Effector memory CD4-positive, alpha-beta T cell (primary cell): ENCODE measurements around the gene GEMIN8.

Source experiments
- DNase-seq, 3 donors: peaks; one replicate each; pipeline ENCODE4 v3.0.0-alpha.2; 2020
- H3K27ac ChIP-seq: 2 replicates; pipeline ENCODE4 v1.7.0; 2013; ENCODE audit warnings: mild to moderate bottlenecking, low read length, moderate library complexity; ENCODE audit not compliant: insufficient read depth, poor library complexity, severe bottlenecking
- H3K27me3 ChIP-seq: replicated peaks from 2 replicates; pipeline ENCODE4 v1.7.0; 2013; ENCODE audit warnings: mild to moderate bottlenecking, low read length; ENCODE audit not compliant: insufficient read depth, control insufficient read depth, poor library complexity, severe bottlenecking
- H3K36me3 ChIP-seq: 2 replicates; pipeline ENCODE4 v1.7.0; 2013; ENCODE audit warnings: mild to moderate bottlenecking, low read length, moderate library complexity; ENCODE audit not compliant: control insufficient read depth, insufficient read depth
- H3K4me1 ChIP-seq: 2 replicates; pipeline ENCODE4 v1.7.0; 2013; ENCODE audit warnings: low read length, mild to moderate bottlenecking; ENCODE audit not compliant: control insufficient read depth, insufficient read depth, poor library complexity, severe bottlenecking
- H3K4me3 ChIP-seq: 2 replicates; pipeline ENCODE4 v1.7.0; 2013; ENCODE audit warnings: low read length, low read depth, mild to moderate bottlenecking; ENCODE audit not compliant: insufficient read depth, poor library complexity, severe bottlenecking
- H3K9me3 ChIP-seq: 2 replicates; pipeline ENCODE4 v1.7.0; 2013; ENCODE audit warnings: mild to moderate bottlenecking, low read length, moderate library complexity; ENCODE audit not compliant: control insufficient read depth

The GEMIN8 gene

DNA sequence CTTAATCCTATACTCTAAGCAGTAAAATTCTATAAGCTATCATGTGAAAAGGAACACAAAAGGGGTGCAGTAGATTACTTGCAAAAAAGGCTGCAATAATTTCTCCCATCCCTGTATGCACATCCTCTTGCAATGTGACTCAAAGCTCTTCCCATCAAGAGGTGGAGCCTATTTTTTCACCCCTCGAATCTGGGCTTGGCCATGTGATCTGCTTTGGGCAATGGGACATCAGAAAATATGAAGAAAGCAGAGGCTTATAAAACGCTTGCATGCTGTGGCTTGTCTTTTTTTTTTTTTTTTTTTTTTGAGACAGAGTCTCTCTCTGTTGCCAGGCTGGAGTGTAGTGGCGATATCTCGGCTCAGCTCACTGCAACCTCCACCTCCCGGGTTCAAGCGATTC, 33.0 kb downstream of the GEMIN8 start:
- no peaks in the 10 kb centered on the region for H3K27me3 ChIP-seq
- no peaks in the 10 kb centered on the region for H3K4me1 ChIP-seq
- no peak overlapping the region for H3K4me3 ChIP-seq
- H3K36me3 ChIP-seq = no peaks in the 10 kb centered on the region
- no peak for DNase-seq
- no peaks in the 10 kb centered on the region for H3K9me3 ChIP-seq
- H3K27ac ChIP-seq = no peak overlapping the region

DNA sequence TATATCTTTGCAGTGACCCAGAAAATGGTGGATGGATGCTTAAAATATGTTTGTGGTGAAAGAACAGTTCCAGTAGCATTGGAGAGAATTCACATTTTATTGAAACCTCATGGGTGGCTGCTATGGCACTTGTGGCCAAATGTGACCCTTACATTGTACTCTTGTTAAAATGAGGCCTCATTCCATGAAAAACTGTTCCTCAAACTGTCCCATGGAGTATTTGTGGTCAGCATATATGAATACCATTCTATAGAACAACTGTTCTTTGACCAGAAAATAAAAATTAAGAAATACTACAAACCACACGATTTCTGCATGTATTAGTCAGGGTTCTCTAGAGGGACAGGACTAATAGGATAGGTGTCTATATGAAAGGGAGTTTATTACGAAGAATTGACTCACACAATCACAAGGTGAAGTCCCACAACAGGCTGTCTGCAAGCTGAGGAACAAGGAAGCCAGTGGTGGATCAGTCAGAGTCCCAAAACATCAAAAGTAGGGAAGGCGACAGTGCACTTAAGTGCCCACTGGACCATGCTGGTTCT, 35.1 kb downstream of the GEMIN8 start:
- no peak overlapping the region for H3K27ac ChIP-seq
- no peaks in the 10 kb centered on the region for H3K4me1 ChIP-seq
- H3K36me3 ChIP-seq = no peaks in the 10 kb centered on the region
- no peak overlapping the region for H3K4me3 ChIP-seq
- no peaks in the 10 kb centered on the region for H3K27me3 ChIP-seq
- no peaks in the 10 kb centered on the region for H3K9me3 ChIP-seq
- DNase-seq = no peak

- no peaks in the 10 kb centered on the region for H3K27me3 ChIP-seq
- H3K9me3 ChIP-seq = no peaks in the 10 kb centered on the region
- H3K4me3 ChIP-seq = no peak overlapping the region
- no peaks in the 10 kb centered on the region for H3K36me3 ChIP-seq
- no peak overlapping the region for H3K27ac ChIP-seq
- H3K4me1 ChIP-seq = no peaks in the 10 kb centered on the region
- no peak for DNase-seq
Observed at GRCh38 chrX:13994104-13994503, 35.6 kb downstream of the GEMIN8 start.

DNA sequence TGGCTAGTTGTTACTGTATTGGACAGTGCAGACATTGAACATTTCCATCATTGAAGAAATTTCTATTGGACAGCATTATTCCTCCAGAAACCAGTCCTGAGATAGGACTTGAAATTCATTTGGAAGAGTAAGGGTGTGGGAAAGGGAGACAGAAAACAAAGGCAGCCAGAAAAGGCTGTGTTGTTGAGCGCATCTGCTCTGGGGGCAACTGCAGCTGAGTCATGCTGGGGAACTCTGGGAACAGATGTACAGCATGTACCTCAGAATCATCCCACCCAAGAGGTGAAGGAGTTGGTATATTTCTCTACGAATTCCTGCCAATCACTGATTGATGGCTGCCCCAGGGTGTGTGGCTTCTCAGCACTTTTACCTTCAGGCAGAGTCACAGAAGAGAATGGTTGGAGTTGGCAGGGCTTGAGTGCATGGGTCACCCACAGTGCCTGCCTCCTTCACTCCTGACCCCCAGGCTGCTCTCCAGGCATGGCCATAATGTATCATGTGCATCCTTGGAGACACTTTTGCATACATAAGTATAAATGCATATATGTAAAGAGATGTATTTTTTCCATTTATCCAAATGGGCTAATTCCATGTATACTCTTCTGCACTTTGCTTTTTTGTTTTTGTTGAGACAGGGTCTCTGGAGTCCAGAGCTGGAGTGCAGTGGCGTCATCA, 39.4 kb downstream of the GEMIN8 start:
- H3K4me3 ChIP-seq = no peak overlapping the region

GRCh38 chrX:13985697-13986435, 43.8 kb downstream of the GEMIN8 start:
- H3K27me3 ChIP-seq = no peaks in the 10 kb centered on the region
- H3K9me3 ChIP-seq = no peaks in the 10 kb centered on the region
- no peak overlapping the region for H3K27ac ChIP-seq
- no peaks in the 10 kb centered on the region for H3K4me1 ChIP-seq
- no peaks in the 10 kb centered on the region for H3K36me3 ChIP-seq
- no peak for DNase-seq
- no peak overlapping the region for H3K4me3 ChIP-seq

More for the DNA sequence above, 39.4 kb downstream of the GEMIN8 start:
- Histone ChIP-seq H3K27me3 (no peaks in the 10 kb centered on the region), H3K4me1 (no peaks in the 10 kb centered on the region), H3K27ac (no peak overlapping the region), H3K9me3 (no peaks in the 10 kb centered on the region), H3K36me3 (no peaks in the 10 kb centered on the region)
- DNase-seq = no peak

DNA sequence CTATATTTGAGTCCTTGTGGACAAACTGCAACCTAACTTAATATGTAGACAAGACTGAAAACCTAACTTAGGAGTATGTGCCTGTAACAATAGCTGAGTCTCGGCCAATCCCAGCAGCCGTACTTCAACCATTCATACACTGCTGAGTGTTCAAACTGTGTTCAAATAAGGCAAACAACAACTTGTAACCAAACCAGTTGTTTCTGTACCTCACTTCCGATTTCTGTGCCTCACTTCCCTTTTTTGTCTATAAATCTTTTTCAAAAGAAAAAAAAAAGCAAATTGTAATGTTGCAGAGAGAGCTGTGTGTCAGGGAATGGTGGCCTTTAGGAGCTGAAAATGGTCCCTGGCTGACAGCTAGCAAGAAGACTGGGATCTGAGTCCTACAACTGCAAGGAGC, 46.0 kb downstream of the GEMIN8 start:
- no peak overlapping the region for H3K27ac ChIP-seq
- no peaks in the 10 kb centered on the region for H3K27me3 ChIP-seq
- H3K36me3 ChIP-seq = no peaks in the 10 kb centered on the region
- H3K4me3 ChIP-seq = no peak overlapping the region
- no peaks in the 10 kb centered on the region for H3K4me1 ChIP-seq
- H3K9me3 ChIP-seq = no peaks in the 10 kb centered on the region
- no peak for DNase-seq

- Histone ChIP-seq H3K4me1 (no peaks in the 10 kb centered on the region), H3K27ac (no peak overlapping the region), H3K4me3 (no peak overlapping the region), H3K36me3 (no peaks in the 10 kb centered on the region), H3K9me3 (no peaks in the 10 kb centered on the region), H3K27me3 (no peaks in the 10 kb centered on the region)
- DNase-seq = no peak
Observed at GRCh38 chrX:13968198-13968597, 61.5 kb downstream of the GEMIN8 start.

DNA sequence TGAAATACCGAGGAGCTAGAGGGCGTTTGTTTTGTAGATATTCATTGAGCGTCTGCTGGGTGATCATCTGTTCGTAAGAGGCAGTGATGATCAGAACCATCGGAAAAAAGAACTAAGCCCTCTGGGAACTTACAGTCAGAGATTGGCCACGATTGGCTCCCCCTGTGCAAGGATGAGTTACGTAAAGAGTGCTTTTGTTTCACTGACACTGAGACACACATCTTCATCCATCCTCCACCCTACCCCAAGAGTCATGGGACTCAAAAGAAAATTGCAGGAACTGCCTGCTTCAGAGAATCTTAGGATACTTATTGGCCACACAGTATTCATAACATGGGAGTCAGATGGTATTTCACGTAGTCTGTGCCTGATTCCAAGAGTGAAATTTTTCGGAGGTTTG, 62.1 kb downstream of the GEMIN8 start:
- Histone ChIP-seq H3K4me1 (no peaks in the 10 kb centered on the region), H3K9me3 (no peaks in the 10 kb centered on the region), H3K36me3 (no peaks in the 10 kb centered on the region), H3K4me3 (no peak overlapping the region), H3K27me3 (no peaks in the 10 kb centered on the region), H3K27ac (no peak overlapping the region)
- DNase-seq = no peak

DNA sequence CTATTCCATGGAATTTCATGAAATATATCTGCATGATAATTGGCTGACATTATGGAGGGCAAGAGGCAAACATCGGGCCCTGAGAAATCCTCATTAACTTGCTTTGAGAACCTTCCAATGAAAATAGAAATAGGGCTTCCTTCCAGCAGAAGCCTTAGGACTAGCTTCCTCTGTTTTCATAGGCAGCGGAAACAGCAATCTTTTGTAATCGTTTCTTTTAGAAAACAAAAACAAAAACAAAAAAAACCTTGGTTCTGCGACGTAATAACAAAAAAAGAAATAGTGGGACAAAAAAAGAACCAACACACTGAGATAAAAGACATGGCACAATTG, 62.9 kb downstream of the GEMIN8 start:
- Histone ChIP-seq H3K27ac (no peak overlapping the region), H3K4me3 (no peak overlapping the region), H3K27me3 (no peaks in the 10 kb centered on the region), H3K36me3 (no peaks in the 10 kb centered on the region), H3K4me1 (no peaks in the 10 kb centered on the region), H3K9me3 (no peaks in the 10 kb centered on the region)
- DNase-seq = no peak

GRCh38 chrX:13966071-13966792, 63.5 kb downstream of the GEMIN8 start:
- Histone ChIP-seq H3K4me3 (no peak overlapping the region), H3K27ac (no peak overlapping the region), H3K27me3 (no peaks in the 10 kb centered on the region), H3K9me3 (no peaks in the 10 kb centered on the region), H3K4me1 (no peaks in the 10 kb centered on the region), H3K36me3 (no peaks in the 10 kb centered on the region)
- no peak for DNase-seq
